A549 (cell line): ENCODE results near the gene DCLK1. TPM values are rescaled to one million over a fixed set of nuclear protein-coding genes. Genes with fewer than 3 reads are reported as not detected.

Experiments used
- ATAC-seq, 2 experiments: fragments of 200-7000 bp in 1 of 2; fragments of >200 bp in 1 of 2; cut with Nextera tagmentation in 1 of 2; cut with Tn5 transposase in 1 of 2; 3 replicates each; pipeline versions ENCODE4 v1.8.0 to v1.9.1; 2018 to 2020; ENCODE audit warnings: mild to moderate bottlenecking in 1 of 2, moderate library complexity in 1 of 2
- CTCF ChIA-PET: fragments of 300-600 bp; sonication (Branson Sonifier 250); formaldehyde crosslinking; extraction: SDS; loops from one replicate; lab custom pipeline; 2021; ENCODE audit warnings: antibody characterized with exemption, inconsistent platforms; lab: Yijun Ruan, JAX
- POLR2A ChIA-PET: fragments of 350-600 bp; formaldehyde crosslinking; extraction: SDS; loops from one replicate; lab custom pipeline; 2021; ENCODE audit warnings: antibody characterized with exemption, inconsistent platforms; lab: Yijun Ruan, JAX
- DNase-seq, 2 experiments: peaks; one replicate each; pipeline versions ENCODE4 v3.0.0 to v3.0.0-alpha.2; 2011 to 2016; ENCODE audit warnings: low read depth in 1 of 2, low spot score in 1 of 2
- FAIRE-seq: peaks from 2 replicates; lab custom pipeline; 2011; peaks lifted over from hg19 to GRCh38; lab: Jason Lieb, UNC
- H3K27ac ChIP-seq, 2 experiments: fragments of >200 bp; sonication (Bioruptor Twin); formaldehyde crosslinking; 3 replicates each; pipeline ENCODE4 v1.5.1; 2016 to 2017
- H3K4me1 ChIP-seq: fragments of >200 bp; sonication (Bioruptor Twin); formaldehyde crosslinking; 3 replicates; pipeline ENCODE4 v1.6.1; 2016
- H3K4me2 ChIP-seq: fragments of >200 bp; sonication (Bioruptor Twin); formaldehyde crosslinking; 3 replicates; pipeline ENCODE4 v1.6.1; 2016
- H3K4me3 ChIP-seq: fragments of >200 bp; sonication (Bioruptor Twin); formaldehyde crosslinking; 3 replicates; pipeline ENCODE4 v1.5.1; 2016
- H3K9me3 ChIP-seq: fragments of >200 bp; sonication (Bioruptor Twin); formaldehyde crosslinking; 3 replicates; pipeline ENCODE4 v1.6.1; 2016
- CBX8 ChIP-seq: fragments of 200-600 bp; sonication (generic); IDR thresholded peaks from 2 replicates; pipeline ENCODE4 v1.6.1; 2016
- CEBPB ChIP-seq, 2 experiments: fragments of >200 bp in 1 of 2; sonication (Bioruptor Twin) in 1 of 2; formaldehyde crosslinking in 1 of 2; IDR thresholded peaks; 2 replicates each; pipeline ENCODE4 v1.6.1; 2012 to 2016
- CHD2 ChIP-seq: fragments of 150-350 bp; IDR thresholded peaks from 2 replicates; pipeline ENCODE4 v1.6.1; 2014; ENCODE audit warnings: low read length; ENCODE audit not compliant: partially characterized antibody
- EP300 ChIP-seq, 2 experiments: fragments of >200 bp; sonication (Bioruptor Twin); formaldehyde crosslinking; IDR thresholded peaks; 2 replicates in 1 of 2; 3 replicates in 1 of 2; pipeline ENCODE4 v1.6.1; 2016 to 2017
- GATA3 ChIP-seq: IDR thresholded peaks from 2 replicates; pipeline ENCODE4 v1.6.1; 2012; ENCODE audit warnings: borderline replicate concordance
- HOXB5 ChIP-seq: fragments of 250-450 bp; sonication (Bioruptor Pico); IDR thresholded peaks from 2 replicates; pipeline ENCODE4 v1.5.0; 2020; ENCODE audit warnings: mild to moderate bottlenecking, moderate library complexity
- JUN ChIP-seq, 2 experiments: fragments of >200 bp; sonication (Bioruptor Twin); formaldehyde crosslinking; IDR thresholded peaks; 2 replicates in 1 of 2; 3 replicates in 1 of 2; pipeline ENCODE4 v1.6.1; 2016 to 2017
- MAFK ChIP-seq: fragments of 450-650 bp; IDR thresholded peaks from 2 replicates; pipeline ENCODE4 v1.6.1; 2014; ENCODE audit not compliant: partially characterized antibody
- NFE2L2 ChIP-seq: fragments of 150-350 bp; conservative IDR thresholded peaks from 2 replicates; pipeline ENCODE4 v1.6.1; 2014; ENCODE audit warnings: low read length
- NPAS2 ChIP-seq: fragments of 250-450 bp; sonication (Bioruptor Pico); IDR thresholded peaks from 2 replicates; pipeline ENCODE4 v1.8.0; 2022; ENCODE audit warnings: mild to moderate bottlenecking, moderate library complexity, borderline replicate concordance
- PBX3 ChIP-seq: IDR thresholded peaks from 2 replicates; pipeline ENCODE4 v1.6.1; 2012
- PHF8 ChIP-seq: fragments of 200-600 bp; sonication (generic); IDR thresholded peaks from 2 replicates; pipeline ENCODE4 v1.6.1; 2016; ENCODE audit warnings: low read depth, mild to moderate bottlenecking, antibody characterized with exemption, moderate library complexity, borderline replicate concordance
- POLR2AphosphoS2 ChIP-seq: conservative IDR thresholded peaks from 2 replicates; pipeline ENCODE4 v1.6.1; 2012; ENCODE audit warnings: low read length, improper control_type of control experiment, inconsistent platforms
- REST ChIP-seq: fragments of 200-600 bp; sonication (generic); IDR thresholded peaks from 2 replicates; pipeline ENCODE4 v1.6.1; 2016; ENCODE audit warnings: antibody characterized with exemption, mild to moderate bottlenecking, moderate library complexity
- RFX5 ChIP-seq: fragments of 450-650 bp; IDR thresholded peaks from 2 replicates; pipeline ENCODE4 v1.7.1; 2014; ENCODE audit warnings: antibody characterized with exemption, mild to moderate bottlenecking, moderate library complexity
- RNF2 ChIP-seq: fragments of 200-600 bp; sonication (generic); IDR thresholded peaks from 2 replicates; pipeline ENCODE4 v1.6.1; 2016; ENCODE audit warnings: low read depth, mild to moderate bottlenecking, antibody characterized with exemption, moderate library complexity, borderline replicate concordance
- SMC3 ChIP-seq: fragments of >200 bp; sonication (Bioruptor Twin); formaldehyde crosslinking; IDR thresholded peaks from 3 replicates; pipeline ENCODE4 v1.6.1; 2018; ENCODE audit warnings: inconsistent platforms
- SREBF2 ChIP-seq: fragments of 450-650 bp; IDR thresholded peaks from 2 replicates; pipeline ENCODE4 v1.6.1; 2014; ENCODE audit warnings: mild to moderate bottlenecking, moderate library complexity
- WGBS: methylation state at CpG from one replicate; pipeline ENCODE4 v1.1.6; 2017; ENCODE audit errors: missing lambda C conversion rate; 5-methylcytosine and 5-hydroxymethylcytosine counted together
- polyA plus RNA-seq, 4 experiments: library from polyadenylated mRNA; depleted of rRNA in 3 of 4; stranded (reverse); fragments of >200 nt; fragmentation: RNase III in 1 of 4; extraction: RNeasy Plus Mini Kit Qiagen cat#74134 plus additional on column Dnase treatment in 1 of 4; gene quantifications; 2 replicates in 3 of 4; 3 replicates in 1 of 4; pipeline ENCODE4 v1.2.3, GENCODE V29; 2011 to 2017
- TF ChIP-seq, protein P1 (sequence below): fragments of 150-350 bp; IDR thresholded peaks from 2 replicates; pipeline ENCODE4 v1.6.1; 2014; ENCODE audit warnings: low read depth, mild to moderate bottlenecking, low read length
- TF ChIP-seq, protein P2 (sequence below): fragments of >200 bp; sonication (Bioruptor Twin); formaldehyde crosslinking; IDR thresholded peaks from 2 replicates; pipeline ENCODE4 v1.6.1; 2016
- TF ChIP-seq, protein P3 (sequence below): fragments of 250-450 bp; sonication (Bioruptor Pico); IDR thresholded peaks from 2 replicates; pipeline ENCODE4 v1.5.0; 2021; ENCODE audit warnings: mild to moderate bottlenecking, moderate library complexity, borderline replicate concordance

The DCLK1 gene
- polyA plus RNA-seq, 2 of the 4 experiments (the other 2 are of a cell fraction), result 0.13 to 0.21 TPM

DNA sequence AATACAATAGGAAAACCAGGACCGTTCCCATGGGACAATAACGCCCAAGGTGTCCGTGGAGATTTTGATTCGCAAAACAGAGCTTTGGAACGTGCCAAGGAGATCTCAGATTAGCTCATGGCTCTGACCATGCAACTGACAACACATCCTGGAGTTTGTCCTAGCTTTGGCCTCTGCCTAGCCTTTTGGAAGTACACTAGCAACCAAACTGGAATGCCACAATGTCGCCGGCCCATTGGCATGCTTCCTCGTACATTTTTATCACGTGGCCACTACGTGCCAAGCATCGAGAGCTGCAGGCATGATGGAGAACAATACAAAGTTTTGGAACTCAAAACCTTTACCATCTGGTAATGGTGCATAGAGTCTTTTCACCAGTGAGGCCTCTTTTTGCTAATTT lies 256.5 kb downstream of the DCLK1 start:
- WGBS, result 64% methylated on average over 11 of the region's 11 CpGs
- Histone ChIP-seq H3K9me3 (no peaks in the 10 kb centered on the region), H3K4me2 (no peak overlapping the region), H3K27ac (no peak overlapping the region), H3K4me1 (no peaks in the 10 kb centered on the region), H3K4me3 (no peak overlapping the region)
- POLR2A ChIA-PET, result no interaction called here
- ATAC-seq (no peak), DNase-seq (no peak), FAIRE-seq (no peak)
- TF ChIP-seq CHD2 (no peak), RFX5 (no peak), CBX8 (no peak), MAFK (no peak), NPAS2 (no peak), SREBF2 (no peak), GATA3 (no peak), JUN (IDR thresholded peaks at IDR 0.05) (no peak), HOXB5 (CRISPR knock-in tag) (no peak), CEBPB (IDR thresholded peaks at IDR 0.05) (no peak), SMC3 (no peak), EP300 (IDR thresholded peaks at IDR 0.05) (no peak), REST (no peak), PBX3 (no peak)
- TF ChIP-seq, protein P1, sequence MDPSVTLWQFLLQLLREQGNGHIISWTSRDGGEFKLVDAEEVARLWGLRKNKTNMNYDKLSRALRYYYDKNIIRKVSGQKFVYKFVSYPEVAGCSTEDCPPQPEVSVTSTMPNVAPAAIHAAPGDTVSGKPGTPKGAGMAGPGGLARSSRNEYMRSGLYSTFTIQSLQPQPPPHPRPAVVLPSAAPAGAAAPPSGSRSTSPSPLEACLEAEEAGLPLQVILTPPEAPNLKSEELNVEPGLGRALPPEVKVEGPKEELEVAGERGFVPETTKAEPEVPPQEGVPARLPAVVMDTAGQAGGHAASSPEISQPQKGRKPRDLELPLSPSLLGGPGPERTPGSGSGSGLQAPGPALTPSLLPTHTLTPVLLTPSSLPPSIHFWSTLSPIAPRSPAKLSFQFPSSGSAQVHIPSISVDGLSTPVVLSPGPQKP, result no peak
- TF ChIP-seq, protein P2, sequence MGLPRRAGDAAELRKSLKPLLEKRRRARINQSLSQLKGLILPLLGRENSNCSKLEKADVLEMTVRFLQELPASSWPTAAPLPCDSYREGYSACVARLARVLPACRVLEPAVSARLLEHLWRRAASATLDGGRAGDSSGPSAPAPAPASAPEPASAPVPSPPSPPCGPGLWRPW, result no peak
- CTCF ChIA-PET, result no interaction called here

DNA sequence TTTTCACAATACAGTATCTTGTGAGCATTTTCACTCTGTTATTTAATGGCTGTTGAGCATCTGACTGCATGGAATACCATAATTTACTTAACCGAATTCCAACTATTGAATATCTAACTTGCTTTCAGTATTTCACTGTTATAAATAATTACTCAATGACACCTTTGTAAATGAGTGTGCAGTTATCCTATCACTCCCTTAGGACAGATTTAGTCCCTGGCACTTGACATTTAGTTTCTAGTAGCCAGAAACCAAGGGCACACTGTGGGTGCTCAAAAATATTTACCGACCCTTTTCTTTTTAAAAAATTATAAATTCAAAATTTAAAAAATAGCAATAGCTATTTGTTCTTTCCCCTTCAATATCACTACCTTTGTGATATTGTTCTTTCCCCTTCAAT lies 258.8 kb downstream of the DCLK1 start:
- 57% methylated on average over 2 of the region's 2 CpGs for WGBS
- no peak for ATAC-seq
- no peaks in the 10 kb centered on the region for H3K4me1 ChIP-seq
- H3K27ac ChIP-seq, result no peak overlapping the region
- TF ChIP-seq PHF8 (no peak), RNF2 (no peak), GATA3 (no peak), POLR2AphosphoS2 (no peak), NFE2L2 (no peak), EP300 (IDR thresholded peaks at IDR 0.05) (no peak)
- TF ChIP-seq, protein P1, result no peak
- TF ChIP-seq, protein P2, result no peak
- TF ChIP-seq, protein P3, sequence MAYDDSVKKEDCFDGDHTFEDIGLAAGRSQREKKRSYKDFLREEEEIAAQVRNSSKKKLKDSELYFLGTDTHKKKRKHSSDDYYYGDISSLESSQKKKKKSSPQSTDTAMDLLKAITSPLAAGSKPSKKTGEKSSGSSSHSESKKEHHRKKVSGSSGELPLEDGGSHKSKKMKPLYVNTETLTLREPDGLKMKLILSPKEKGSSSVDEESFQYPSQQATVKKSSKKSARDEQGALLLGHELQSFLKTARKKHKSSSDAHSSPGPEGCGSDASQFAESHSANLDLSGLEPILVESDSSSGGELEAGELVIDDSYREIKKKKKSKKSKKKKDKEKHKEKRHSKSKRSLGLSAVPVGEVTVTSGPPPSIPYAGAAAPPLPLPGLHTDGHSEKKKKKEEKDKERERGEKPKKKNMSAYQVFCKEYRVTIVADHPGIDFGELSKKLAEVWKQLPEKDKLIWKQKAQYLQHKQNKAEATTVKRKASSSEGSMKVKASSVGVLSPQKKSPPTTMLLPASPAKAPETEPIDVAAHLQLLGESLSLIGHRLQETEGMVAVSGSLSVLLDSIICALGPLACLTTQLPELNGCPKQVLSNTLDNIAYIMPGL (CRISPR knock-in tag), result no peak
- TF ChIP-seq, all 56 proteins: peak for 0
- no peak overlapping the region for H3K4me2 ChIP-seq
- H3K9me3 ChIP-seq, result no peaks in the 10 kb centered on the region
- ChIA-PET POLR2A (no interaction called here), CTCF (no interaction called here)
- DNase-seq (no peak), FAIRE-seq (no peak)
- no peak overlapping the region for H3K4me3 ChIP-seq
